Measurements from ENCODE around the gene SGTA. TPM values are rescaled to one million over a fixed set of nuclear protein-coding genes. Genes with fewer than 3 reads are reported as not detected.

The SGTA gene
- total RNA-seq, 2 donors from 2014 or later: 39.5 to 77.0 TPM

GRCh38 chr19:2774953-2775555, 8.0 kb downstream of the SGTA start:
- peak overlapping the region; percentile 81 for H3K4me3 Mint-ChIP-seq
- ATAC-seq (replicated peaks): no peak
- no peaks in the 10 kb centered on the region for H3K9me3 Mint-ChIP-seq
- peak overlapping the region; percentile 94 for H3K27ac Mint-ChIP-seq
- H3K27me3 Mint-ChIP-seq: no peaks in the 10 kb centered on the region
- H3K36me3 Mint-ChIP-seq (ENCODE audit: low read depth): peaks cover 22% of the 10 kb centered on the region
- peaks cover 26% of the 10 kb centered on the region for H3K4me1 Mint-ChIP-seq

GRCh38 chr19:2774083-2774679, 8.9 kb downstream of the SGTA start:
- Mint-ChIP-seq H3K4me3 (no peak overlapping the region), H3K27me3 (no peaks in the 10 kb centered on the region), H3K27ac (peak overlapping the region; percentile 94), H3K9me3 (no peaks in the 10 kb centered on the region), H3K4me1 (peaks cover 24% of the 10 kb centered on the region), H3K36me3 (ENCODE audit: low read depth) (peaks cover 20% of the 10 kb centered on the region)
- ATAC-seq (replicated peaks): no peak

- ATAC-seq (replicated peaks): no peak
- H3K27ac Mint-ChIP-seq: no peak overlapping the region
These were observed 11.0 kb downstream of the SGTA start for GRCh38 chr19:2771786-2772674.

GRCh38 chr19:2770055-2771013, 12.7 kb downstream of the SGTA start:
- peaks cover 29% of the 10 kb centered on the region for H3K36me3 Mint-ChIP-seq (ENCODE audit: low read depth)
- H3K4me3 Mint-ChIP-seq: no peak overlapping the region
- no peaks in the 10 kb centered on the region for H3K27me3 Mint-ChIP-seq
- ATAC-seq (replicated peaks): no peak
- no peak overlapping the region for H3K27ac Mint-ChIP-seq
- H3K4me1 Mint-ChIP-seq: peaks cover 11% of the 10 kb centered on the region
- no peaks in the 10 kb centered on the region for H3K9me3 Mint-ChIP-seq

More at GRCh38 chr19:2771786-2772674, 11.0 kb downstream of the SGTA start:
- H3K27me3 Mint-ChIP-seq: no peaks in the 10 kb centered on the region
- peaks cover 24% of the 10 kb centered on the region for H3K4me1 Mint-ChIP-seq
- no peaks in the 10 kb centered on the region for H3K9me3 Mint-ChIP-seq
- peaks cover 21% of the 10 kb centered on the region for H3K36me3 Mint-ChIP-seq (ENCODE audit: low read depth)
- no peak overlapping the region for H3K4me3 Mint-ChIP-seq

- no peak for ATAC-seq (replicated peaks)
- H3K27ac Mint-ChIP-seq: no peak overlapping the region
- H3K9me3 Mint-ChIP-seq: no peaks in the 10 kb centered on the region
- H3K4me1 Mint-ChIP-seq: peaks cover 5% of the 10 kb centered on the region
- no peak overlapping the region for H3K4me3 Mint-ChIP-seq
- peaks cover 34% of the 10 kb centered on the region for H3K36me3 Mint-ChIP-seq (ENCODE audit: low read depth)
- H3K27me3 Mint-ChIP-seq: no peaks in the 10 kb centered on the region
These were observed 13.9 kb downstream of the SGTA start for GRCh38 chr19:2769218-2769617.

GRCh38 chr19:2768365-2769132, 14.5 kb downstream of the SGTA start:
- H3K27ac Mint-ChIP-seq: no peak overlapping the region
- H3K36me3 Mint-ChIP-seq (ENCODE audit: low read depth): peaks cover 41% of the 10 kb centered on the region
- no peak overlapping the region for H3K4me3 Mint-ChIP-seq
- ATAC-seq (replicated peaks): no peak
- no peaks in the 10 kb centered on the region for H3K27me3 Mint-ChIP-seq
- no peaks in the 10 kb centered on the region for H3K9me3 Mint-ChIP-seq
- H3K4me1 Mint-ChIP-seq: peaks cover 5% of the 10 kb centered on the region

GRCh38 chr19:2767688-2768087, 15.4 kb downstream of the SGTA start:
- H3K27ac Mint-ChIP-seq: no peak overlapping the region
- H3K4me1 Mint-ChIP-seq: peaks cover 4% of the 10 kb centered on the region
- ATAC-seq (replicated peaks): no peak
- H3K9me3 Mint-ChIP-seq: no peaks in the 10 kb centered on the region
- H3K36me3 Mint-ChIP-seq (ENCODE audit: low read depth): peaks cover 49% of the 10 kb centered on the region
- no peak overlapping the region for H3K4me3 Mint-ChIP-seq
- H3K27me3 Mint-ChIP-seq: no peaks in the 10 kb centered on the region

- ATAC-seq (replicated peaks): no peak
- H3K9me3 Mint-ChIP-seq: no peaks in the 10 kb centered on the region
- H3K27ac Mint-ChIP-seq: no peak overlapping the region
- no peaks in the 10 kb centered on the region for H3K4me1 Mint-ChIP-seq
- no peak overlapping the region for H3K4me3 Mint-ChIP-seq
- H3K27me3 Mint-ChIP-seq: no peaks in the 10 kb centered on the region
- H3K36me3 Mint-ChIP-seq (ENCODE audit: low read depth): peaks cover 53% of the 10 kb centered on the region
These were observed 16.3 kb downstream of the SGTA start for GRCh38 chr19:2766594-2767372.

GRCh38 chr19:2765376-2765775, 17.7 kb downstream of the SGTA start:
- Mint-ChIP-seq H3K27me3 (no peaks in the 10 kb centered on the region), H3K4me1 (no peaks in the 10 kb centered on the region), H3K4me3 (no peak overlapping the region), H3K9me3 (no peaks in the 10 kb centered on the region), H3K27ac (no peak overlapping the region), H3K36me3 (ENCODE audit: low read depth) (peaks cover 62% of the 10 kb centered on the region)
- ATAC-seq (replicated peaks): no peak

- ATAC-seq (replicated peaks): no peak
- Mint-ChIP-seq H3K36me3 (ENCODE audit: low read depth) (peaks cover 65% of the 10 kb centered on the region), H3K27ac (no peak overlapping the region), H3K4me1 (no peaks in the 10 kb centered on the region), H3K27me3 (no peaks in the 10 kb centered on the region), H3K4me3 (no peak overlapping the region), H3K9me3 (no peaks in the 10 kb centered on the region)
These were observed 18.1 kb downstream of the SGTA start for GRCh38 chr19:2764945-2765344.

GRCh38 chr19:2763687-2764086, 19.4 kb downstream of the SGTA start:
- no peaks in the 10 kb centered on the region for H3K4me1 Mint-ChIP-seq
- H3K27me3 Mint-ChIP-seq: no peaks in the 10 kb centered on the region
- no peaks in the 10 kb centered on the region for H3K9me3 Mint-ChIP-seq
- H3K4me3 Mint-ChIP-seq: no peak overlapping the region
- H3K36me3 Mint-ChIP-seq (ENCODE audit: low read depth): peaks cover 75% of the 10 kb centered on the region
- H3K27ac Mint-ChIP-seq: no peak overlapping the region
- no peak for ATAC-seq (replicated peaks)

GRCh38 chr19:2762783-2763496, 20.1 kb downstream of the SGTA start:
- Mint-ChIP-seq H3K9me3 (no peaks in the 10 kb centered on the region), H3K36me3 (ENCODE audit: low read depth) (peaks cover 79% of the 10 kb centered on the region), H3K27me3 (no peaks in the 10 kb centered on the region), H3K27ac (no peak overlapping the region), H3K4me3 (no peak overlapping the region), H3K4me1 (no peaks in the 10 kb centered on the region)
- no peak for ATAC-seq (replicated peaks)

Measured in activated T-helper 17 cell treated with anti-CD3 and anti-CD28 coated beads, Interleukin-2, amount 50 U/mL, for 72 hours (primary cell).